ENCODE results near the gene CUEDC1. TPM values are rescaled to one million over a fixed set of nuclear protein-coding genes. Genes with fewer than 3 reads are reported as not detected.

Gene CUEDC1
- total and polyA plus RNA-seq, 9 of the 15 experiments (the other 6 are each of a cell fraction or from before 2014, with no cell fraction given) = 0.20 to 4.1 (median 1.6) TPM; not detected in 1

GRCh38 chr17:57892820-57893595 lies 62.2 kb downstream of the CUEDC1 start (continued):
- no peak for TF ChIP-seq ATF3 (IDR thresholded peaks at IDR 0.05)
- TF ChIP-seq ATF3 (CRISPR knock-in tag; conservative IDR thresholded peaks at IDR 0.05) = no peak
- TF ChIP-seq NR2C2 (CRISPR knock-in tag; IDR thresholded peaks at IDR 0.05) = no peak
- TF ChIP-seq NR2C2 (tag; IDR thresholded peaks at IDR 0.05) = peak; percentile 15; the same call in 1 of the 2 replicates
- TF ChIP-seq MYC (IDR thresholded peaks at IDR 0.05; ENCODE audit: low read depth, low read length) = 0 out of 2 replicates have a peak, but pooled peaks have one; percentile 6
- no peak for TF ChIP-seq MYC (CRISPR knock-in tag; IDR thresholded peaks at IDR 0.05; ENCODE audit: borderline replicate concordance, low read depth)
- no peak for TF ChIP-seq KHSRP (IDR thresholded peaks at IDR 0.05)

GRCh38 chr17:57892146-57892819 lies 62.9 kb downstream of the CUEDC1 start:
- DNase-seq (ENCODE audit: extremely low read depth in 1 of 4, low spot score in 3 of 4) (peak; percentile 82 to 86 (median 84)), ATAC-seq (peak; percentile 96), FAIRE-seq (peak; percentile 87)
- H3K27ac ChIP-seq (ENCODE audit: extremely low read depth, low read depth, low read length) = no peak overlapping the region
- H3K9me1 ChIP-seq (ENCODE audit: control insufficient read depth, insufficient read depth, low read length) = peaks cover 4% of the 10 kb centered on the region
- BruUV-seq (replicated peaks) = no TSS peak
- peaks cover 6 to 45% of the 10 kb centered on the region in 2 experiments for H3K27me3 ChIP-seq (ENCODE audit: control insufficient read depth in 2 of 2, insufficient read depth in 2 of 2, low read length in 2 of 2)
- no peaks in the 10 kb centered on the region for H3K79me2 ChIP-seq (ENCODE audit: control insufficient read depth, insufficient read depth, low read length)
- H3K36me3 ChIP-seq (ENCODE audit: control insufficient read depth, insufficient read depth, low read length) = no peaks in the 10 kb centered on the region
- ChIA-PET POLR2A (interaction anchor here (0.6 to 1.3 kb wide), 5 partner anchors 61 to 115 kb away, joined by 3 to 5 read pairs (median 4); no protein-coding TSS in a partner anchor), CTCF (ENCODE audit: low intra/inter-chr PET ratio) (interaction anchor here (0.6 kb wide), 1 partner anchor 107 kb away, joined by 4 read pairs; no protein-coding TSS in a partner anchor)
- H3K4me1 ChIP-seq (replicated peaks in 1 of 2; ENCODE audit: control insufficient read depth in 2 of 2, insufficient read depth in 2 of 2, low read length in 2 of 2) = peaks cover 0 to 8% of the 10 kb centered on the region in 2 experiments; a peak in 2 of 5 replicates
- WGBS (ENCODE audit: insufficient coverage, low coverage, missing lambda C conversion rate) = 19% methylated on average over 4 of the region's 6 CpGs
- no peaks in the 10 kb centered on the region; the same call in none of the 2 replicates for H4K20me1 ChIP-seq (replicated peaks; ENCODE audit: control insufficient read depth, insufficient read depth, low read length)
- H3K9ac ChIP-seq (ENCODE audit: insufficient read depth in 1 of 2, low read depth in 2 of 2, low read length in 2 of 2) = no peak overlapping the region
- no peak overlapping the region for H3K4me2 ChIP-seq (ENCODE audit: insufficient read depth, low read length)
- in situ Hi-C loops (cut with MboI) (no loop called here), intact Hi-C loops (cut with micrococcal nuclease) (loop anchor here (1.0 to 10.0 kb wide), 3 partner anchors 33 to 223 kb away; no protein-coding TSS in a partner anchor)
- no peaks in the 10 kb centered on the region for H3K9me3 ChIP-seq (replicated peaks; ENCODE audit: control insufficient read depth, insufficient read depth, low read depth, low read length)
- H3K4me3 ChIP-seq = no peak overlapping the region
- no peak overlapping the region for H2AFZ ChIP-seq (ENCODE audit: low read depth, low read length)
- TF ChIP-seq BRF1 (IDR thresholded peaks at IDR 0.05; ENCODE audit: borderline replicate concordance, extremely low read depth, insufficient read length) (no peak), TAF15 (IDR thresholded peaks at IDR 0.05; ENCODE audit: low read depth, low read length) (no peak), TRIM28 (IDR thresholded peaks at IDR 0.05) (peak; percentile 60), GABPB1 (CRISPR knock-in tag; IDR thresholded peaks at IDR 0.05) (no peak)
